ENCODE measurements around the gene PRDM12.

DNA sequence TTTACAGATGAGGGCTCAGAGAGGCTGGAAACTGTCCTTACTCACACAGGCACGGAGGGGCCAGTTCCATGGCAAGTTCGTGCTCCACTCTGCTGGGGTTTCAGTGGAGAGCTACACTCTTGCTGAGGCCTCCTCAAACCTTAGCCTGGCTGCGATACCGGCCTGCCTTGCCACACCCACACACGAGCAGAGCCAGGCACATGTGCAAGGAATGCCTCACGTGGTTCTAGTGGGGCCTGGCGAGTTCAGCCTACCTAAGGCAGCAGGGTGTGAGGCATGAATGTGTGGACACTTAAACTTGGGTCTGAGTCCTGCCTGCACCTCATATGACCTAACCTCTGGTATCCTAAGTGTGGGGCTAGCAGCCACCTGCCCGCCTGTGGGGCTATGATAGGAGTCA is 21.5 kb upstream of the PRDM12 start:
- TF ChIP-seq, protein P1, sequence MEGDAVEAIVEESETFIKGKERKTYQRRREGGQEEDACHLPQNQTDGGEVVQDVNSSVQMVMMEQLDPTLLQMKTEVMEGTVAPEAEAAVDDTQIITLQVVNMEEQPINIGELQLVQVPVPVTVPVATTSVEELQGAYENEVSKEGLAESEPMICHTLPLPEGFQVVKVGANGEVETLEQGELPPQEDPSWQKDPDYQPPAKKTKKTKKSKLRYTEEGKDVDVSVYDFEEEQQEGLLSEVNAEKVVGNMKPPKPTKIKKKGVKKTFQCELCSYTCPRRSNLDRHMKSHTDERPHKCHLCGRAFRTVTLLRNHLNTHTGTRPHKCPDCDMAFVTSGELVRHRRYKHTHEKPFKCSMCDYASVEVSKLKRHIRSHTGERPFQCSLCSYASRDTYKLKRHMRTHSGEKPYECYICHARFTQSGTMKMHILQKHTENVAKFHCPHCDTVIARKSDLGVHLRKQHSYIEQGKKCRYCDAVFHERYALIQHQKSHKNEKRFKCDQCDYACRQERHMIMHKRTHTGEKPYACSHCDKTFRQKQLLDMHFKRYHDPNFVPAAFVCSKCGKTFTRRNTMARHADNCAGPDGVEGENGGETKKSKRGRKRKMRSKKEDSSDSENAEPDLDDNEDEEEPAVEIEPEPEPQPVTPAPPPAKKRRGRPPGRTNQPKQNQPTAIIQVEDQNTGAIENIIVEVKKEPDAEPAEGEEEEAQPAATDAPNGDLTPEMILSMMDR (optimal IDR thresholded peaks at IDR 0.05 in 1 of 3, IDR thresholded peaks at IDR 0.05 in 1 of 3, conservative IDR thresholded peaks at IDR 0.05 in 1 of 3; ENCODE audit: extremely low read depth in 1 of 3, insufficient read depth in 2 of 3, low read length in 3 of 3) = no peak
- TF ChIP-seq EZH2 (IDR thresholded peaks at IDR 0.05; ENCODE audit: low read length) = no peak
